Stimulated activated CD8-positive, alpha-beta memory T cell treated with anti-CD3 and anti-CD28 coated beads, Interleukin-2, amount 100 ng/mL, for 48 hours (primary cell): ENCODE measurements around the gene PINK1.
"Not testable (repeated sequence)": the region's sequence is repeated elsewhere in the genome, so short reads cannot be mapped to it uniquely, and the experiment has no call there.

ENCODE experiments used
- DNase-seq, 2 donors: peaks; one replicate each; pipeline ENCODE4 v3.0.0-alpha.2; 2020; ENCODE audit warnings: low read depth in 2 of 2

Gene PINK1

GRCh38 chr1:20644416-20644815 lies 11.2 kb downstream of the PINK1 start:
- no peak for DNase-seq

- no peak for DNase-seq
Measured at GRCh38 chr1:20645414-20645813, 12.2 kb downstream of the PINK1 start.

GRCh38 chr1:20648438-20648837 lies 15.2 kb downstream of the PINK1 start:
- DNase-seq, result no peak

GRCh38 chr1:20648946-20649345 lies 15.7 kb downstream of the PINK1 start:
- no peak for DNase-seq

- no peak for DNase-seq
Measured at GRCh38 chr1:20652300-20652699, 19.0 kb downstream of the PINK1 start.

- no peak for DNase-seq
Measured at GRCh38 chr1:20654104-20654690, 20.9 kb downstream of the PINK1 start.

- no peak for DNase-seq
Measured at GRCh38 chr1:20657024-20657423, 23.8 kb downstream of the PINK1 start.

- no peak for DNase-seq
Measured at GRCh38 chr1:20658166-20658915, 25.1 kb downstream of the PINK1 start.

GRCh38 chr1:20660363-20660762 lies 27.1 kb downstream of the PINK1 start:
- DNase-seq, result no peak

GRCh38 chr1:20660847-20661206 lies 27.6 kb downstream of the PINK1 start:
- no peak for DNase-seq

- peak; percentile 90 to 92 for DNase-seq
Measured at GRCh38 chr1:20661207-20662109, 28.2 kb downstream of the PINK1 start, which contains the start of gene DDOST. Gene DDOST (minus strand): TSS chr1:20661369. CDS start chr1:20661350, 19 bp downstream.

- no peak for DNase-seq
Measured at GRCh38 chr1:20662110-20662475, 28.8 kb downstream of the PINK1 start.

- DNase-seq, result no peak
Measured at GRCh38 chr1:20663365-20663764, 30.1 kb downstream of the PINK1 start.

- no peak for DNase-seq
Measured at GRCh38 chr1:20663969-20664715, 30.9 kb downstream of the PINK1 start.

GRCh38 chr1:20665726-20666125 lies 32.5 kb downstream of the PINK1 start:
- no peak for DNase-seq

- DNase-seq, result no peak
Measured at GRCh38 chr1:20666146-20666545, 32.9 kb downstream of the PINK1 start.

GRCh38 chr1:20666804-20667203 lies 33.5 kb downstream of the PINK1 start:
- no peak for DNase-seq

GRCh38 chr1:20668581-20668980 lies 35.3 kb downstream of the PINK1 start:
- DNase-seq, result no peak

GRCh38 chr1:20670936-20671335 lies 37.7 kb downstream of the PINK1 start:
- no peak for DNase-seq

GRCh38 chr1:20672265-20672632 lies 39.0 kb downstream of the PINK1 start:
- DNase-seq, result no peak

- not testable (repeated sequence) for DNase-seq
Measured at GRCh38 chr1:20673626-20674025, 40.4 kb downstream of the PINK1 start.

GRCh38 chr1:20678599-20678998 lies 45.3 kb downstream of the PINK1 start:
- no peak for DNase-seq
